HEK293T (cell line): Measurements from ENCODE around the gene PLA2G6.

ENCODE experiments used
- CTCF ChIA-PET: fragments of 350-600 bp; formaldehyde crosslinking; extraction: SDS; loops from one replicate; lab custom pipeline; 2021; ENCODE audit warnings: antibody characterized with exemption, inconsistent platforms; lab: Yijun Ruan, JAX
- POLR2A ChIA-PET: fragments of 350-600 bp; formaldehyde crosslinking; extraction: SDS; loops from one replicate; lab custom pipeline; 2020; ENCODE audit warnings: antibody characterized with exemption, inconsistent platforms; lab: Yijun Ruan, JAX
- DNase-seq: peaks from one replicate; pipeline ENCODE4 v3.0.0; 2012; ENCODE audit warnings: mixed read lengths; ENCODE audit errors: extremely low spot score
- ARNT ChIP-seq: fragments of 450-650 bp; IDR thresholded peaks from 2 replicates; pipeline ENCODE4 v1.6.1; 2017; ENCODE audit warnings: mild to moderate bottlenecking
- BHLHE40 ChIP-seq: fragments of 450-650 bp; IDR thresholded peaks from 2 replicates; pipeline ENCODE4 v1.6.1; 2016; ENCODE audit warnings: mild to moderate bottlenecking, moderate library complexity, borderline replicate concordance
- CTBP1 ChIP-seq: fragments of 450-650 bp; IDR thresholded peaks from 2 replicates; pipeline ENCODE4 v1.6.1; 2016; ENCODE audit warnings: borderline replicate concordance
- ELF4 ChIP-seq: fragments of 450-650 bp; IDR thresholded peaks from 2 replicates; pipeline ENCODE4 v1.6.1; 2017; ENCODE audit warnings: antibody characterized with exemption
- FOXA1 ChIP-seq: fragments of 450-650 bp; IDR thresholded peaks from 2 replicates; pipeline ENCODE4 v1.6.1; 2016; ENCODE audit warnings: mild to moderate bottlenecking
- FOXK2 ChIP-seq: fragments of 450-650 bp; IDR thresholded peaks from 2 replicates; pipeline ENCODE4 v1.6.1; 2016; ENCODE audit warnings: mild to moderate bottlenecking
- FOXM1 ChIP-seq: fragments of 450-650 bp; IDR thresholded peaks from 2 replicates; pipeline ENCODE4 v1.6.1; 2017; ENCODE audit warnings: mild to moderate bottlenecking, borderline replicate concordance
- HDGF ChIP-seq: fragments of 450-650 bp; IDR thresholded peaks from 2 replicates; pipeline ENCODE4 v1.6.1; 2017; ENCODE audit warnings: antibody characterized with exemption, borderline replicate concordance
- L3MBTL2 ChIP-seq: fragments of 450-650 bp; conservative IDR thresholded peaks from 2 replicates; pipeline ENCODE4 v1.6.1; 2016; ENCODE audit warnings: mild to moderate bottlenecking
- LEF1 ChIP-seq: fragments of 450-650 bp; IDR thresholded peaks from 2 replicates; pipeline ENCODE4 v1.6.1; 2017; ENCODE audit warnings: mild to moderate bottlenecking, borderline replicate concordance
- NFRKB ChIP-seq: fragments of 450-650 bp; IDR thresholded peaks from 2 replicates; pipeline ENCODE4 v1.6.1; 2016; ENCODE audit warnings: mild to moderate bottlenecking, moderate library complexity
- SP1 ChIP-seq: fragments of 450-650 bp; IDR thresholded peaks from 2 replicates; pipeline ENCODE4 v1.6.1; 2017
- SUZ12 ChIP-seq: fragments of 450-650 bp; IDR thresholded peaks from 2 replicates; pipeline ENCODE4 v1.6.1; 2016; ENCODE audit warnings: mild to moderate bottlenecking
- TARDBP ChIP-seq: fragments of 450-650 bp; IDR thresholded peaks from 2 replicates; pipeline ENCODE4 v1.6.1; 2016
- ZNF384 ChIP-seq: fragments of 450-650 bp; IDR thresholded peaks from 2 replicates; pipeline ENCODE4 v1.6.1; 2016
- TF ChIP-seq, protein P1 (sequence below): fragments of 450-650 bp; IDR thresholded peaks from 2 replicates; pipeline ENCODE4 v1.6.1; 2016

Gene PLA2G6

DNA sequence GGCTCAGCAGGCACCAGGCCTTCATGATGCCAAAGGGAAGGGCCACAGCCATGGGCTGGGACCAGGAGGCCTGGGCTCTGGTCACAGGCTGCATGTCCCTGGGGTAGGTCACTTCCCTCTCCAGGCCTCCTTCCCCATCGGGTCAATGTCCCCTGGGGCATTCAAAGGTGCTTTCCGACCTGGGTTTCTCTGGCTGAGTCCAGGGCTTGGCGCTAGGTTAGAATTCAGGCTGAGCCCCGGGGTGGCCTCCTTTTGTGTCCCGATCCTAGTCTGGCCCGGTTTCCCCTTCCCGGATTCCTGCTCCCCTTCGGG is 32.3 kb upstream of the PLA2G6 start:
- CTCF ChIA-PET = no interaction called here

DNA sequence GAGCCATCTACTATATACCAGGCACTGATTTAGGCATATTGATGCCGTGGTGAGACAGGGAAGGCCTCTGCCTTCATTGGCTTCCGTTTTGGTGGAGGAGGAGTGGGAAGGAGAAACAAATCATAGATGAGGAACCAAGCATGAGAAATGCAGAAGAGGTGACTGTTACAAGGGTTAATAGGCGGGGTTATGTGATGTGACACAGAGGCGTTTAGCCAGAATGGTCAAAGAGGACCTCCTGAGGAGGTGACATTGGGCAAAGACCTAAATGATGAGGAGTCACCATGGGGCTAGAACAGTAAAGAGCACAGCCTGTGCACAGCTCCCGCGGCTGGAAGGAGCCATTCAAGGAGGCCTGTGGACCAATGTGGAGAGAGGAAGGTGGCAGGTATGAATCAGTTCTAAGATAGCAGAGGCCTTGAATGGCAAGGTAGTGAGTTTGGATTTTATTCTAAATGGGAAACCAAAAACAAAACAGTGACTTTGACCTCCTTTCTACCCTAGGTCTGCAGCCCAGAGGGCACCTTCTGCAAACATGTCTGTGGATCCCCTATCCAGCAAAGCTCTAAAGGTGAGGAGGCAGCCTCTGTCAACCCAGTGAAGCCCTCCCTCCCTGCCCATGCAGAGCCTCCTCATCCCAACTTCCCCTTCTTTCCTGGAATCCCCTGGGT is 31.8 kb upstream of the PLA2G6 start:
- POLR2A ChIA-PET = interaction anchor here (1.1 kb wide), 1 partner anchor 10 kb away, joined by 3 read pairs; no protein-coding TSS in a partner anchor
- CTCF ChIA-PET = no interaction called here
- DNase-seq = no peak
- no peak for TF ChIP-seq FOXK2
- no peak for TF ChIP-seq LEF1
- no peak for TF ChIP-seq SP1
- no peak for TF ChIP-seq ZNF384
- TF ChIP-seq FOXM1 = no peak
- no peak for TF ChIP-seq NFRKB
- TF ChIP-seq ARNT = no peak
- TF ChIP-seq, protein P1, sequence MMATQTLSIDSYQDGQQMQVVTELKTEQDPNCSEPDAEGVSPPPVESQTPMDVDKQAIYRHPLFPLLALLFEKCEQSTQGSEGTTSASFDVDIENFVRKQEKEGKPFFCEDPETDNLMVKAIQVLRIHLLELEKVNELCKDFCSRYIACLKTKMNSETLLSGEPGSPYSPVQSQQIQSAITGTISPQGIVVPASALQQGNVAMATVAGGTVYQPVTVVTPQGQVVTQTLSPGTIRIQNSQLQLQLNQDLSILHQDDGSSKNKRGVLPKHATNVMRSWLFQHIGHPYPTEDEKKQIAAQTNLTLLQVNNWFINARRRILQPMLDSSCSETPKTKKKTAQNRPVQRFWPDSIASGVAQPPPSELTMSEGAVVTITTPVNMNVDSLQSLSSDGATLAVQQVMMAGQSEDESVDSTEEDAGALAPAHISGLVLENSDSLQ = no peak
- TF ChIP-seq HDGF = no peak
- no peak for TF ChIP-seq ELF4
- TF ChIP-seq BHLHE40 = no peak
- no peak for TF ChIP-seq CTBP1
- no peak for TF ChIP-seq FOXA1
- no peak for TF ChIP-seq SUZ12
- TF ChIP-seq TARDBP = no peak

More for the DNA sequence above, 32.3 kb upstream of the PLA2G6 start:
- DNase-seq = no peak
- POLR2A ChIA-PET = interaction anchor here (1.1 kb wide), 1 partner anchor 10 kb away, joined by 3 read pairs; no protein-coding TSS in a partner anchor
- TF ChIP-seq LEF1 (no peak), FOXM1 (no peak)

DNA sequence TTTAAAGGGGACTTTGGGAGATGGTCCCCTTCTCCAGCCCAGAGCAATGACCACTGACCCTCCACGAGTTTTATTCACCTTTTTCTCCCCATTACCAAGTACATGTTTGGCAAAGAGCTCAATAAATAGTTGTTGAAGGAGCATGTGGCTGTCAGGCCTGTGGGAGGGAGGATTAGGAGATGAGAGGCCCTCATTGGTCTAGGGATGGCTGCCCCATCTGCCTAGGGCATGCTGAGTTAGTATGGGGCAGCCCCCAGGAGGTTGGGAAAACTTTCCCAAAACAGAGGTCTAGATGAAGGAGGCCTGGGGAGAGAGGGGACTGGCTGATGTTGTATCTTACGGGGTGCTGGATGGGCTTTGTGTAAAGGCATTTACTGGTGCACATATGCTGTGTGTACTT is 30.8 kb upstream of the PLA2G6 start:
- CTCF ChIA-PET = interaction anchor here (0.7 kb wide), 1 partner anchor 10 kb away, joined by 3 read pairs; no protein-coding TSS in a partner anchor
- POLR2A ChIA-PET = interaction anchor here (1.2 kb wide), 1 partner anchor 155 kb away, joined by 3 read pairs; the partner anchor contains the start of gene PICK1
- TF ChIP-seq L3MBTL2 (no peak), NFRKB (no peak), FOXA1 (no peak), CTBP1 (no peak), ZNF384 (no peak), FOXM1 (no peak)
- TF ChIP-seq, protein P1 = no peak
- no peak for DNase-seq

DNA sequence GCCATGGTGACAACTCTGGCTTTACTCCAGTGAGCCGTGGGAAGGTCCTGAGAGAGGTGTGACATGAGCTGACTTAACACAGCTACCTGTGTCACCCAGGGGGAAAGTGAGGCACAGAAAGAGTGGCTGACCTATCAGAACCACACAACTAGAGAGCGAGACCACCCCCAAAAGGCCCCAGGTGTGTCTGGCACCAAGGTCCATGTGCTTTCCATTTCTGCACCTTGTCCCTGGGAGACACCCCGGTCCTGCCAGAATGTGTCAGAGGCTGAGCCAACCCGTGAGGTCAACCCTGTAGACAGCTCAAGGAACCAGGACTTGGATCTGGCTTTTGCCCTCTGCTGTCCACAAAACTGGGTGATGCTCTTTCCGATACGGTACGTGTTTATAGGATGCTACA is 29.9 kb upstream of the PLA2G6 start:
- no peak for DNase-seq
- POLR2A ChIA-PET = interaction anchor here (1.2 kb wide), 1 partner anchor 155 kb away, joined by 3 read pairs; the partner anchor contains the start of gene PICK1
- TF ChIP-seq ARNT (no peak), BHLHE40 (no peak), HDGF (no peak), FOXM1 (no peak), L3MBTL2 (no peak)
- CTCF ChIA-PET = interaction anchor here (0.6 to 0.8 kb wide), 2 partner anchors 15 to 159 kb away, joined by 3 to 6 read pairs; no protein-coding TSS in a partner anchor

DNA sequence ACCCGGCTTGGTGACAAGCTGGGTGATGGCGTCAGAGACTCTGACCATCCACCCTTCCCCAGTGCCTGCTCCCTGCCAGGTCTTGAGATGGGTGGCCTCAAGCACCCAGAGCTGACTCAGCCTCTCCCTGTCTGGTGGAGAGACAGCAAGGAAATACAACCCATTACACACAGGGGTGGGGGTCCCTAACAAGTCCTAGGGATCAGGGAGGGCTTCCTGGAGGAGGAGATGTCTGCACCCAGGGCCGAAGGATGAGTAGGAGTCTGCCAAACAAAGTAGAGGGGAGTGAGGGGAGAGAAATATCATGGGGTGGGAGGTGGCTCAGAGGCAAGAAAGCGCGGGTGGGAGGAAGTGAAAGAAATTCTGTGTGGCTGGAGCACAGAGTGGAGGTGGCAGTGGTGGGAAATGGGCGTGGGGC is 26.9 kb upstream of the PLA2G6 start:
- TF ChIP-seq, protein P1 = no peak
- TF ChIP-seq TARDBP (no peak), ARNT (no peak), NFRKB (no peak), LEF1 (no peak), SP1 (no peak), SUZ12 (no peak)
- no peak for DNase-seq
- POLR2A ChIA-PET = interaction anchor here (1.0 to 1.2 kb wide), 2 partner anchors 17 to 109 kb away, joined by 3 read pairs; no protein-coding TSS in a partner anchor
- CTCF ChIA-PET = interaction anchor here (1.5 kb wide), 1 partner anchor 156 kb away, joined by 4 read pairs; no protein-coding TSS in a partner anchor

DNA sequence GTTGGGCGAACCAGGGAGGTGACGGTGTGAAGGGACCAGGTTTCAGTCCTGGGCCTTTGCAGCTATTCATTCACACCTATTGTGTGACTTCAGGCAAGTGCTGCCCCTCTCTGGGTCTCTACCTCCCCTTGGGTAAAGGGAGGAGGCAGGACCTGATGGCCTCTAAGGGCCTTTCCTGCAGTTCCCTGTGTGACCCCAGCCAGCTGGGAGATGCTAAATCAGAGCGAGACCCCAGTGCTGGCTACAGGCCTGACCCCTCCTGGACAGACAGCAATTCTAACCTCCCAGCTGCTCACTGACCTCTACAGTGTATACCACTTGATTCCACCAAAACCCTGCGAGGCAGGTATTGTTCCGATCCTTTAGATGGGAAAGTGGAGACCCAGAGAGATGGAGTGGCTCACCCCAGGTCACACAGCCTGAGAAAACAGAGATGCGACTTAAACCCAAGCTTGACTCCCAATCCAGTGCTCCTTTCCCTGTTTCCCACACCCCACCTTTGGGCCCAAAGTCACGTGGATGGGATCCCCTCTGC is 26.3 kb upstream of the PLA2G6 start:
- TF ChIP-seq L3MBTL2 = no peak
- no peak for TF ChIP-seq SP1
- no peak for TF ChIP-seq FOXK2
- TF ChIP-seq BHLHE40 = no peak
- TF ChIP-seq SUZ12 = no peak
- ChIA-PET CTCF (interaction anchor here (1.5 kb wide), 1 partner anchor 156 kb away, joined by 4 read pairs; no protein-coding TSS in a partner anchor), POLR2A (interaction anchor here (1.0 to 1.2 kb wide), 2 partner anchors 16 to 110 kb away, joined by 3 read pairs; no protein-coding TSS in a partner anchor)
- no peak for DNase-seq
